HepG2 (cell line): ENCODE measurements around the gene C3orf85. TPM values are rescaled to one million over a fixed set of nuclear protein-coding genes. Genes with fewer than 3 reads are reported as not detected.

ENCODE experiments used
- ATAC-seq: fragments of 200-7000 bp; cut with Tn5 transposase; 3 replicates; pipeline ENCODE4 v1.9.1; 2020; ENCODE audit warnings: mild to moderate bottlenecking, moderate library complexity
- BruUV-seq: library from RNA; stranded (reverse); fragments of 400-500 nt; replicated peaks from 2 replicates; lab custom pipeline; 2021; lab: Mats Ljungman, UMichigan
- CTCF ChIA-PET: fragments of 300-600 bp; formaldehyde crosslinking; extraction: SDS; loops from one replicate; lab custom pipeline; 2021; ENCODE audit warnings: low total read pairs, inconsistent platforms, low intra/inter-chr PET ratio; lab: Yijun Ruan, JAX
- POLR2A ChIA-PET: fragments of 350-600 bp; sonication (Branson Sonifier 250); formaldehyde crosslinking; loops from one replicate; lab custom pipeline; 2020; ENCODE audit warnings: antibody characterized with exemption, inconsistent platforms; lab: Yijun Ruan, JAX
- DNase-seq: peaks from one replicate; pipeline ENCODE4 v3.0.0-alpha.2; 2015; ENCODE audit warnings: low spot score
- FAIRE-seq: peaks from 3 replicates; lab custom pipeline; 2011; peaks lifted over from hg19 to GRCh38; lab: Jason Lieb, UNC
- H2AFZ ChIP-seq: one replicate; pipeline ENCODE4 v1.6.1; 2011; ENCODE audit warnings: low read length, inconsistent platforms
- H3K27ac ChIP-seq: fragments of 300-600 bp; 3 replicates; pipeline ENCODE4 v1.8.0; 2011; ENCODE audit warnings: mixed run types, mild to moderate bottlenecking, mixed read lengths, low read length, inconsistent platforms; ENCODE audit not compliant: insufficient read depth; ENCODE audit errors: extremely low read length
- H3K27me3 ChIP-seq, 2 experiments: fragments of 200-600 bp in 1 of 2; 2 replicates in 1 of 2; 3 replicates in 1 of 2; pipeline versions ENCODE4 v1.6.0 to v1.8.0; 2011; ENCODE audit warnings: low read length in 2 of 2, mild to moderate bottlenecking in 2 of 2, moderate library complexity in 2 of 2, inconsistent platforms in 1 of 2; ENCODE audit not compliant: insufficient read depth in 2 of 2, control insufficient read depth in 1 of 2
- H3K36me3 ChIP-seq, 2 experiments: fragments of 200-600 bp in 1 of 2; replicated peaks in 1 of 2; 2 replicates in 1 of 2; 3 replicates in 1 of 2; pipeline versions ENCODE4 v1.5.1 to v1.8.0; 2011; ENCODE audit warnings: low read length in 2 of 2, inconsistent platforms in 1 of 2; ENCODE audit not compliant: insufficient read depth in 2 of 2, control insufficient read depth in 1 of 2
- H3K4me1 ChIP-seq: 2 replicates; pipeline ENCODE4 v1.5.1; 2012; ENCODE audit warnings: low read length, inconsistent platforms; ENCODE audit not compliant: insufficient read depth
- H3K4me2 ChIP-seq: 2 replicates; pipeline ENCODE4 v1.6.0; 2011; ENCODE audit warnings: low read depth, low read length, inconsistent platforms
- H3K4me3 ChIP-seq, 3 experiments: fragments of 200-600 bp in 1 of 3; sonication (generic), shearing (Covaris generic) in 1 of 3; replicated peaks in 1 of 3; 2 replicates each; pipeline ENCODE4 v1.5.1; 2011 to 2016; ENCODE audit warnings: low read length in 3 of 3, inconsistent platforms in 2 of 3, low read depth in 2 of 3, mild to moderate bottlenecking in 2 of 3, control low read depth in 1 of 3, mixed read lengths in 1 of 3; ENCODE audit not compliant: insufficient read depth in 1 of 3
- H3K79me2 ChIP-seq: one replicate; pipeline ENCODE4 v1.6.1; 2011; ENCODE audit warnings: low read length, inconsistent platforms; ENCODE audit not compliant: insufficient read depth
- H3K9ac ChIP-seq: 2 replicates; pipeline ENCODE4 v1.6.0; 2011; ENCODE audit warnings: mild to moderate bottlenecking, low read depth, low read length, inconsistent platforms; ENCODE audit not compliant: insufficient read depth
- H3K9me3 ChIP-seq: 2 replicates; pipeline ENCODE4 v1.5.1; 2012; ENCODE audit warnings: mild to moderate bottlenecking, low read length
- H4K20me1 ChIP-seq: 2 replicates; pipeline ENCODE4 v1.6.0; 2011; ENCODE audit warnings: inconsistent platforms, mild to moderate bottlenecking, low read length, moderate library complexity; ENCODE audit not compliant: insufficient read depth
- FOXA3 ChIP-seq: IDR thresholded peaks from 2 replicates; pipeline ENCODE4 v1.6.1; 2016; ENCODE audit warnings: missing genetic modification reagents, missing compliant biosample characterization
- HNF4A ChIP-seq: sonication (generic); formaldehyde crosslinking; IDR thresholded peaks from 2 replicates; pipeline ENCODE4 v1.4.0; 2020; ENCODE audit warnings: missing genetic modification reagents
- PLRG1 ChIP-seq: fragments of 450-650 bp; conservative IDR thresholded peaks from 2 replicates; pipeline ENCODE4 v1.6.1; 2016
- TERF1 ChIP-seq: sonication (generic); formaldehyde crosslinking; IDR thresholded peaks from 2 replicates; pipeline ENCODE4 v1.8.0; 2022; ENCODE audit warnings: mild to moderate bottlenecking, missing genetic modification reagents, moderate library complexity
- ZHX2 ChIP-seq, 2 experiments: sonication (generic) in 1 of 2; formaldehyde crosslinking in 1 of 2; IDR thresholded peaks; 2 replicates each; pipeline versions ENCODE4 v1.6.1 to v1.9.0; 2014 to 2022; ENCODE audit warnings: antibody characterized with exemption in 1 of 2, borderline replicate concordance in 1 of 2, inconsistent platforms in 1 of 2, low read depth in 1 of 2, missing genetic modification reagents in 1 of 2
- ZNF256 ChIP-seq: sonication (generic); formaldehyde crosslinking; conservative IDR thresholded peaks from 2 replicates; pipeline ENCODE4 v1.4.0; 2020; ENCODE audit warnings: missing genetic modification reagents
- ZNF44 ChIP-seq: sonication (generic); formaldehyde crosslinking; IDR thresholded peaks from 2 replicates; pipeline ENCODE4 v1.5.1; 2020; ENCODE audit warnings: mild to moderate bottlenecking, missing genetic modification reagents
- ZNF503 ChIP-seq: sonication (generic); formaldehyde crosslinking; IDR thresholded peaks from 2 replicates; pipeline ENCODE4 v1.4.0; 2020; ENCODE audit warnings: missing genetic modification reagents
- ZNF616 ChIP-seq: sonication (generic); formaldehyde crosslinking; IDR thresholded peaks from 2 replicates; pipeline ENCODE4 v1.5.0; 2020; ENCODE audit warnings: low read depth, mild to moderate bottlenecking, missing genetic modification reagents
- whole genome bisulfite sequencing: methylation state at CpG from one replicate; pipeline ENCODE4 v1.1.6; 2017; ENCODE audit warnings: low lambda C conversion rate; 5-methylcytosine and 5-hydroxymethylcytosine counted together
- in situ Hi-C: cut with HindIII; loops from 2 replicates; pipeline ENCODE4 v1.10.0; 2017; ENCODE audit warnings: low pct_unique_long_range_greater_than_20kb; ENCODE audit not compliant: extremely low pct_ligation_motif_present
- intact Hi-C: fragments of 100-400 bp; cut with micrococcal nuclease; formaldehyde crosslinking; loops from one replicate; pipeline ENCODE4 v1.10.0; 2022; ENCODE audit not compliant: unreplicated experiment
- polyA plus RNA-seq, 8 experiments: library from polyadenylated mRNA; depleted of rRNA in 3 of 8; stranded (reverse) in 7 of 8; unstranded in 1 of 8; fragments of >200 nt; fragmentation: Illumina TruSeq in 4 of 8; extraction: Trizol in 4 of 8; gene quantifications; 2 replicates each; pipeline versions ENCODE4 v1.2.1 to v1.2.3, GENCODE V29; 2011 to 2016; ENCODE audit warnings: low read depth in 4 of 8, missing spikeins in 1 of 8, mixed read lengths in 1 of 8; ENCODE audit not compliant: insufficient read depth in 1 of 8
- total RNA-seq, 5 experiments: library from RNA; depleted of rRNA; stranded (reverse); fragments of >200 nt; fragmentation: Illumina TruSeq; extraction: Trizol; gene quantifications; 2 replicates each; pipeline ENCODE4 v1.2.3, GENCODE V29; 2016; ENCODE audit warnings: low read depth in 1 of 5
- TF ChIP-seq, protein P1 (sequence below): sonication (generic); formaldehyde crosslinking; IDR thresholded peaks from 2 replicates; pipeline ENCODE4 v1.5.0; 2020; ENCODE audit warnings: missing genetic modification reagents
- TF ChIP-seq, protein P2 (sequence below): sonication (generic); formaldehyde crosslinking; conservative IDR thresholded peaks from 2 replicates; pipeline ENCODE4 v1.8.0; 2022; ENCODE audit warnings: missing genetic modification reagents

The C3orf85 gene
- total and polyA plus RNA-seq, 2 of the 13 experiments (the other 11 are each of a cell fraction or from before 2014, with no cell fraction given): not detected

DNA sequence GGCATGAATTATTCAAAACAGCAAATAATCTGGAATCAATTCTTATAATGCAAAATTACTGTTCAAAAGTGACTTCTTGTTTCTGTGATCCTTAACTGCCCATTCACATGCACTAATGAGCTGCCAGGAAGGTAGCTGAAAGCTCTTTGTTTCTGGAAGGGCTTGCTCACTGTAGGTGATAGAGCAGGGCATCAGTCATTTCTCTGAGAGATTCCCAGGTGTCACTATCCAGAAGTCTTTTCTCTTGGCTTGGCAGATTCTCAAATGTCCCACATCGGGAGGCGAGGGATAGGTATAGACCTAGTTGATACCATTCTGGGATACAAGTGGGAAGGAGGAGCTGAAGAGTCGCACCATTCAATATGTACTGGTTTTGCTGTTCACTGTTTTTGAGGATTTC lies 35.0 kb downstream of the C3orf85 start (continued):
- TF ChIP-seq ZNF503 (no peak), ZNF256 (CRISPR knock-in tag) (no peak), ZNF44 (CRISPR knock-in tag) (no peak)

DNA sequence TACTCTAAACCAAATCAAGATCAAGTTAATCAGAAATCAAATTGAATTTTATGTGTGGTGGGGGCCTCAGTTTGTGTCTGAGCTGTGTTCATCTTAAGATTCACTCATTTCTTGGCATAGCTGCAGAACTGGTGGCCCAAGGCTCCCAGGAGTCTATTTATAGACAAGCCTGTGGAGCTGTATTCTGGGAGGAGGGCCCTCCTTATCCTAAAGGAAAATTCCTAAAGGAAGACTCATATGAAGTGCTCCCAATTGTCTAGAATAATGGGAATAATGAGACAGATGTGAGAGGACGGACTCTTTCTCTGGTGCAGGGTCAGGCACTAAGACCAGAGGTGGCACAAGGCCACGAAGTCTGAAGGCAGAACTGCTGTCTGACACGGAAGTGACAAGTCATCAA lies 38.9 kb downstream of the C3orf85 start:
- POLR2A ChIA-PET: no interaction called here
- no peaks in the 10 kb centered on the region for H3K36me3 ChIP-seq
- 31% methylated on average over 3 of the region's 3 CpGs for WGBS
- in situ Hi-C loops: no loop called here
- no TSS peak for BruUV-seq
- no peaks in the 10 kb centered on the region for H4K20me1 ChIP-seq
- H2AFZ ChIP-seq: no peak overlapping the region
- no peak overlapping the region for H3K4me3 ChIP-seq
- no peak overlapping the region for H3K9ac ChIP-seq
- CTCF ChIA-PET: no interaction called here
- intact Hi-C loops: no loop called here
- H3K27me3 ChIP-seq: no peaks in the 10 kb centered on the region
- FAIRE-seq: no peak
- no peak overlapping the region for H3K27ac ChIP-seq
- DNase-seq: no peak
- no peak for ATAC-seq
- H3K4me2 ChIP-seq: no peak overlapping the region
- H3K9me3 ChIP-seq: no peaks in the 10 kb centered on the region
- no peaks in the 10 kb centered on the region for H3K79me2 ChIP-seq
- H3K4me1 ChIP-seq: no peaks in the 10 kb centered on the region
- TF ChIP-seq TERF1 (CRISPR knock-in tag) (no peak), HNF4A (CRISPR knock-in tag) (no peak), FOXA3 (CRISPR knock-in tag) (no peak), ZHX2 (IDR thresholded peaks at IDR 0.05; ENCODE audit: low read depth) (no peak), ZHX2 (CRISPR knock-in tag; IDR thresholded peaks at IDR 0.05; ENCODE audit: borderline replicate concordance) (no peak), PLRG1 (no peak), ZNF616 (CRISPR knock-in tag) (no peak)
- TF ChIP-seq, protein P1, sequence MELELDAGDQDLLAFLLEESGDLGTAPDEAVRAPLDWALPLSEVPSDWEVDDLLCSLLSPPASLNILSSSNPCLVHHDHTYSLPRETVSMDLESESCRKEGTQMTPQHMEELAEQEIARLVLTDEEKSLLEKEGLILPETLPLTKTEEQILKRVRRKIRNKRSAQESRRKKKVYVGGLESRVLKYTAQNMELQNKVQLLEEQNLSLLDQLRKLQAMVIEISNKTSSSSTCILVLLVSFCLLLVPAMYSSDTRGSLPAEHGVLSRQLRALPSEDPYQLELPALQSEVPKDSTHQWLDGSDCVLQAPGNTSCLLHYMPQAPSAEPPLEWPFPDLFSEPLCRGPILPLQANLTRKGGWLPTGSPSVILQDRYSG (CRISPR knock-in tag): no peak
- TF ChIP-seq, protein P2, sequence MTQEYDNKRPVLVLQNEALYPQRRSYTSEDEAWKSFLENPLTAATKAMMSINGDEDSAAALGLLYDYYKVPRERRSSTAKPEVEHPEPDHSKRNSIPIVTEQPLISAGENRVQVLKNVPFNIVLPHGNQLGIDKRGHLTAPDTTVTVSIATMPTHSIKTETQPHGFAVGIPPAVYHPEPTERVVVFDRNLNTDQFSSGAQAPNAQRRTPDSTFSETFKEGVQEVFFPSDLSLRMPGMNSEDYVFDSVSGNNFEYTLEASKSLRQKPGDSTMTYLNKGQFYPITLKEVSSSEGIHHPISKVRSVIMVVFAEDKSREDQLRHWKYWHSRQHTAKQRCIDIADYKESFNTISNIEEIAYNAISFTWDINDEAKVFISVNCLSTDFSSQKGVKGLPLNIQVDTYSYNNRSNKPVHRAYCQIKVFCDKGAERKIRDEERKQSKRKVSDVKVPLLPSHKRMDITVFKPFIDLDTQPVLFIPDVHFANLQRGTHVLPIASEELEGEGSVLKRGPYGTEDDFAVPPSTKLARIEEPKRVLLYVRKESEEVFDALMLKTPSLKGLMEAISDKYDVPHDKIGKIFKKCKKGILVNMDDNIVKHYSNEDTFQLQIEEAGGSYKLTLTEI: no peak
